HL-60 (cell line): Measurements from ENCODE around the gene ADSS1.

Experiments
- GABPA ChIP-seq: IDR thresholded peaks from 2 replicates; pipeline ENCODE4 v1.6.1; 2012; ENCODE audit warnings: low read depth
- POLR2AphosphoS5 ChIP-seq: IDR thresholded peaks from 2 replicates; pipeline ENCODE4 v1.6.1; 2012; ENCODE audit warnings: low read depth
- REST ChIP-seq: IDR thresholded peaks from 2 replicates; pipeline ENCODE4 v1.6.1; 2012; ENCODE audit warnings: low read depth; ENCODE audit not compliant: insufficient replicate concordance
- SPI1 ChIP-seq: IDR thresholded peaks from 2 replicates; pipeline ENCODE4 v1.6.1; 2012; ENCODE audit warnings: low read depth, mild to moderate bottlenecking, borderline replicate concordance
- TF ChIP-seq, protein P1 (sequence below): IDR thresholded peaks from one replicate; pipeline ENCODE4 v1.5.1; 2011; ENCODE audit warnings: low read length, control low read depth, inconsistent platforms; ENCODE audit not compliant: insufficient read depth

DNA sequence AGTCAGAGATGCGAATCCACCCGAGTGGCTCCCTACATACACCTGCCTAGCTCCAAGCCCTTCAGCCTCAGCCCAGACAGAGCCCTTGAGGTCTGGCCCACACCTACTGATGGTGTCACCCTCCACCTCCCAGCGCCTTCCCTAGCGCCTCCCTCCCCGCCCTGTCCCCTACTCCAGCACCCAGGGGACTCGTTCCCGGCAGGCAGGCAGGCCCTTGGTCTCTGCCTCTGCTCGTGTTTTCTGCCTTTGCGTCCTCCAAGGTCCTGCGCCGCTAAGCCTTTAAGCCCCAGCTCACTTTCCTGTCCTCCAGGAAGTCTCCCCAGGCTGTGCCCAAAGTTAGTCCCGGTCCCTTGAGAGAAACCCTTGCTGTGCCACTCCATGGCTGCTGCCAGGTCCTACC is 21.9 kb upstream of the ADSS1 start:
- TF ChIP-seq, protein P1, sequence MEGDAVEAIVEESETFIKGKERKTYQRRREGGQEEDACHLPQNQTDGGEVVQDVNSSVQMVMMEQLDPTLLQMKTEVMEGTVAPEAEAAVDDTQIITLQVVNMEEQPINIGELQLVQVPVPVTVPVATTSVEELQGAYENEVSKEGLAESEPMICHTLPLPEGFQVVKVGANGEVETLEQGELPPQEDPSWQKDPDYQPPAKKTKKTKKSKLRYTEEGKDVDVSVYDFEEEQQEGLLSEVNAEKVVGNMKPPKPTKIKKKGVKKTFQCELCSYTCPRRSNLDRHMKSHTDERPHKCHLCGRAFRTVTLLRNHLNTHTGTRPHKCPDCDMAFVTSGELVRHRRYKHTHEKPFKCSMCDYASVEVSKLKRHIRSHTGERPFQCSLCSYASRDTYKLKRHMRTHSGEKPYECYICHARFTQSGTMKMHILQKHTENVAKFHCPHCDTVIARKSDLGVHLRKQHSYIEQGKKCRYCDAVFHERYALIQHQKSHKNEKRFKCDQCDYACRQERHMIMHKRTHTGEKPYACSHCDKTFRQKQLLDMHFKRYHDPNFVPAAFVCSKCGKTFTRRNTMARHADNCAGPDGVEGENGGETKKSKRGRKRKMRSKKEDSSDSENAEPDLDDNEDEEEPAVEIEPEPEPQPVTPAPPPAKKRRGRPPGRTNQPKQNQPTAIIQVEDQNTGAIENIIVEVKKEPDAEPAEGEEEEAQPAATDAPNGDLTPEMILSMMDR, result no peak
- no peak for TF ChIP-seq POLR2AphosphoS5
- no peak for TF ChIP-seq GABPA
- no peak for TF ChIP-seq SPI1
- TF ChIP-seq REST, result no peak
